Caco-2 (cell line): Measurements from ENCODE around the gene SLC13A4. TPM values are rescaled to one million over a fixed set of nuclear protein-coding genes. Genes with fewer than 3 reads are reported as not detected.

Experiments
- BruUV-seq: library from RNA; stranded (reverse); fragments of 400-500 nt; replicated peaks from 2 replicates; lab custom pipeline; 2021; lab: Mats Ljungman, UMichigan
- CTCF ChIA-PET: fragments of 300-600 bp; sonication (Branson Sonifier 250); formaldehyde crosslinking; loops from one replicate; lab custom pipeline; 2022; ENCODE audit warnings: antibody characterized with exemption; lab: Charles Lee
- POLR2A ChIA-PET: fragments of 300-600 bp; sonication (Branson Sonifier 250); formaldehyde crosslinking; loops from one replicate; lab custom pipeline; 2022; ENCODE audit warnings: antibody characterized with exemption; lab: Charles Lee
- DNase-seq, 2 experiments: peaks; one replicate each; pipeline versions ENCODE4 v3.0.0 to v3.0.0-alpha.2; 2020 to 2022
- H3K27me3 ChIP-seq: replicated peaks from 2 replicates; pipeline ENCODE4 v1.6.0; 2011; ENCODE audit warnings: low read length; ENCODE audit not compliant: control insufficient read depth, insufficient read depth
- H3K36me3 ChIP-seq: 2 replicates; pipeline ENCODE4 v1.5.1; 2011; ENCODE audit warnings: low read length; ENCODE audit not compliant: control insufficient read depth, insufficient read depth
- H3K4me1 ChIP-seq: fragments of 250-450 bp; sonication (Bioruptor Pico); 2 replicates; pipeline ENCODE4 v1.5.1; 2020; ENCODE audit warnings: mild to moderate bottlenecking
- H3K4me3 ChIP-seq: 2 replicates; pipeline ENCODE4 v1.5.1; 2011; ENCODE audit warnings: low read depth, mild to moderate bottlenecking, control low read depth, low read length
- H3K9me3 ChIP-seq: fragments of 250-450 bp; sonication (Bioruptor Pico); 2 replicates; pipeline ENCODE4 v1.5.1; 2020; ENCODE audit warnings: mild to moderate bottlenecking, moderate library complexity
- H3K27ac Mint-ChIP-seq: one replicate; pipeline ENCODE4 v1.8.0; 2022; ENCODE audit warnings: mixed read lengths; ENCODE audit not compliant: unreplicated experiment
- H3K27me3 Mint-ChIP-seq: one replicate; pipeline ENCODE4 v1.8.0; 2022; ENCODE audit warnings: mixed read lengths; ENCODE audit not compliant: insufficient read depth, unreplicated experiment
- H3K36me3 Mint-ChIP-seq: one replicate; pipeline ENCODE4 v1.8.0; 2022; ENCODE audit warnings: mild to moderate bottlenecking, mixed read lengths; ENCODE audit not compliant: insufficient read depth, unreplicated experiment
- H3K4me1 Mint-ChIP-seq: one replicate; pipeline ENCODE4 v1.8.0; 2022; ENCODE audit warnings: low read depth, mixed read lengths; ENCODE audit not compliant: unreplicated experiment
- H3K4me3 Mint-ChIP-seq: one replicate; pipeline ENCODE4 v1.8.0; 2022; ENCODE audit warnings: mild to moderate bottlenecking, moderate library complexity, mixed read lengths; ENCODE audit not compliant: unreplicated experiment
- H3K9me3 Mint-ChIP-seq: one replicate; pipeline ENCODE4 v1.8.0; 2022; ENCODE audit warnings: mixed read lengths; ENCODE audit not compliant: unreplicated experiment
- CTCF ChIP-seq, 2 experiments: fragments of 200-600 bp in 1 of 2; IDR thresholded peaks; 1 replicate in 1 of 2; 2 replicates in 1 of 2; pipeline versions ENCODE4 v1.5.1 to v1.8.0; 2011 to 2022; ENCODE audit warnings: antibody characterized with exemption in 1 of 2, control low read depth in 1 of 2, inconsistent platforms in 1 of 2, low read depth in 1 of 2, low read length in 1 of 2, mild to moderate bottlenecking in 1 of 2, moderate library complexity in 1 of 2; ENCODE audit not compliant: insufficient read depth in 1 of 2, severe bottlenecking in 1 of 2, unreplicated experiment in 1 of 2
- intact Hi-C: fragments of 100-400 bp; cut with micrococcal nuclease; formaldehyde crosslinking; loops from one replicate; pipeline ENCODE4 v1.10.0; 2022; ENCODE audit not compliant: unreplicated experiment
- total RNA-seq: library from RNA; stranded (reverse); gene quantifications from 2 replicates; pipeline ENCODE4 v1.2.3, GENCODE V29; 2022

The SLC13A4 gene
- total RNA-seq, 1 experiment from 2014 or later, result not detected

DNA sequence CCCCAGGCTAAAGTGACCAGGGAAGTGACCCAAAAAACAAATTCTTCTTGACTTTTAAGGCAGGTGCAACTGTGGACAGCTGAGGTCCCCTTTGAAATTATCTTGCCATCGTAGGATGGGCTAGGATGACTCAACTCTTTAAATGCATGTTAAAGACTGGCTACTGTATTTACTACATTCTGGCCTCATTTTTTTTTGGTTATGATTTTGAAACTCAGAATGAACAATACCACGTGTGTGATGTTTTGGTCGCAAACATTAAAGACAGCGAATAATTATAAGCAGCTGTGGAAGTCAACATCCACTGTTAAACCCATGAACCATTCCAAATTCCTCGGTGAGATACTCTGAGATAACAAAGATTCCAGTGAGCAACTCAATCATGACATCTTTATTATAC, 1.2 kb upstream of the SLC13A4 start:
- Mint-ChIP-seq H3K4me1 (no peaks in the 10 kb centered on the region), H3K36me3 (no peaks in the 10 kb centered on the region), H3K27ac (no peak overlapping the region), H3K9me3 (no peaks in the 10 kb centered on the region), H3K27me3 (no peaks in the 10 kb centered on the region), H3K4me3 (no peak overlapping the region)
- no peak for DNase-seq
- intact Hi-C loops, result no loop called here
- POLR2A ChIA-PET, result no interaction called here
- TF ChIP-seq CTCF (IDR thresholded peaks at IDR 0.05; ENCODE audit: insufficient read depth in 1 of 2, low read depth in 1 of 2, low read length in 1 of 2, severe bottlenecking in 1 of 2, unreplicated experiment in 1 of 2), result no peak
- no TSS peak for BruUV-seq
- CTCF ChIA-PET, result no interaction called here
- no peaks in the 10 kb centered on the region for H3K36me3 ChIP-seq
- no peaks in the 10 kb centered on the region for H3K4me1 ChIP-seq
- H3K27me3 ChIP-seq, result no peaks in the 10 kb centered on the region
- H3K4me3 ChIP-seq, result no peak overlapping the region
- no peaks in the 10 kb centered on the region for H3K9me3 ChIP-seq

- Histone ChIP-seq H3K36me3 (no peaks in the 10 kb centered on the region), H3K9me3 (no peaks in the 10 kb centered on the region), H3K27me3 (no peaks in the 10 kb centered on the region), H3K4me3 (no peak overlapping the region), H3K4me1 (no peaks in the 10 kb centered on the region)
- DNase-seq, result no peak
- TF ChIP-seq CTCF (IDR thresholded peaks at IDR 0.05; ENCODE audit: insufficient read depth in 1 of 2, low read depth in 1 of 2, low read length in 1 of 2, severe bottlenecking in 1 of 2, unreplicated experiment in 1 of 2), result no peak
- Mint-ChIP-seq H3K4me1 (no peaks in the 10 kb centered on the region), H3K27me3 (no peaks in the 10 kb centered on the region), H3K4me3 (no peak overlapping the region), H3K9me3 (no peaks in the 10 kb centered on the region), H3K36me3 (no peaks in the 10 kb centered on the region), H3K27ac (no peak overlapping the region)
- BruUV-seq, result no TSS peak
- intact Hi-C loops, result no loop called here
- CTCF ChIA-PET, result interaction anchor here (1.1 kb wide), 1 partner anchor 54 kb away, joined by 3 read pairs; no protein-coding TSS in a partner anchor
- POLR2A ChIA-PET, result no interaction called here
Measured at GRCh38 chr7:135726911-135727673, 894 bp downstream of the SLC13A4 start.

- no peak for TF ChIP-seq CTCF (IDR thresholded peaks at IDR 0.05; ENCODE audit: insufficient read depth in 1 of 2, low read depth in 1 of 2, low read length in 1 of 2, severe bottlenecking in 1 of 2, unreplicated experiment in 1 of 2)
- POLR2A ChIA-PET, result no interaction called here
- CTCF ChIA-PET, result interaction anchor here (1.1 kb wide), 1 partner anchor 54 kb away, joined by 3 read pairs; no protein-coding TSS in a partner anchor
- H3K9me3 ChIP-seq, result no peaks in the 10 kb centered on the region
- DNase-seq, result no peak
- no TSS peak for BruUV-seq
- no peaks in the 10 kb centered on the region for H3K4me1 ChIP-seq
- H3K36me3 ChIP-seq, result no peaks in the 10 kb centered on the region
- no peaks in the 10 kb centered on the region for H3K4me1 Mint-ChIP-seq
- H3K4me3 Mint-ChIP-seq, result no peak overlapping the region
- no peak overlapping the region for H3K4me3 ChIP-seq
- H3K27ac Mint-ChIP-seq, result no peak overlapping the region
- H3K27me3 ChIP-seq, result no peaks in the 10 kb centered on the region
- intact Hi-C loops, result no loop called here
- no peaks in the 10 kb centered on the region for H3K9me3 Mint-ChIP-seq
- H3K27me3 Mint-ChIP-seq, result no peaks in the 10 kb centered on the region
- no peaks in the 10 kb centered on the region for H3K36me3 Mint-ChIP-seq
Measured at GRCh38 chr7:135726276-135726788, 1.7 kb downstream of the SLC13A4 start.
